ENCODE data around the gene TSSC4. TPM values are rescaled to one million over a fixed set of nuclear protein-coding genes. Genes with fewer than 3 reads are reported as not detected.
"Not testable (repeated sequence)": the region's sequence is repeated elsewhere in the genome, so short reads cannot be mapped to it uniquely, and the experiment has no call there.

Gene TSSC4
- 87.6 and 88.7 TPM in 2 replicates for total RNA-seq (2014; rRNA removed; shearing (Covaris generic))
- 36.2 and 44.6 TPM in 2 replicates for polyA plus RNA-seq (2015; cell fraction: cytosol; rRNA removed)
- 39.3 and 48.4 TPM in 2 replicates for polyA plus RNA-seq (2015; cell fraction: nucleus; rRNA removed)

DNA sequence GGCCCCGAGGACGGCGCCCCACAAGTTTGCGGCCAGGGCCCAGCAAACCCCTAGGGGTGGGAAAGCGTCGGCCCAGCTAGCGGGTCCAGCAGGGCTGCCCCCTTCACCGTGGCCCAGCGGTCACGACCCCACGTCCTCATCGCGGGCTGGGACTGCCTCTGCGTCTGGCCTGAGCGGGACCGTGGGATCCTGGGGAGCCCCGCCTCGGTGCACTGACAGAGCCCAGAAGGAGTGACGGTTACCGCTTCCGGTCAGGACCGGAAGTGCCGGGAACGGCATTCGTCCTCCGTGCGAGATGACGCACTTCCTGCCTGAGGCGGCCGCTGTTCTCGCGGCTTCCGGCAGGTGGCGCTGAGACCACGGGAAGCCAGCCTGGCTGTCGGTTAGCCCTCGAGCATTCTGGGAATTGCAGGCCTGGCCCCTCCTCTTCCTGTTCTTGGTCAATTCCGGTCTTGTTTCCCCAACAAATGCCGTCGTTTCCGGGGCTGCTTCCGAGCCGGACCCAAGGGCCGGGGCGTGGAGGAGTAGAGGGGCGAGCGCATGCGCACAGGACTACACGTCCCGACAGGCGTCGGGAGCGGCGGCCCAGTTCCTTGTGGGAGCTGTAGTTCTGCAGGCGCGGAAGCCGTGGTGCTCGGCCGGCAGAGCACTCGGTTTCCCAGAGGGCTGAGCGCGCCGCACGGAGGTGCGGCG, at the start of gene TSSC4:
TSS of gene TSSC4 (plus strand) at position 682 of the 693 bp plus-strand sequence. CDS start 1,884 bp downstream, outside the sequence.
- DNase-seq (ENCODE audit: low read depth), result peak; percentile 100

DNA sequence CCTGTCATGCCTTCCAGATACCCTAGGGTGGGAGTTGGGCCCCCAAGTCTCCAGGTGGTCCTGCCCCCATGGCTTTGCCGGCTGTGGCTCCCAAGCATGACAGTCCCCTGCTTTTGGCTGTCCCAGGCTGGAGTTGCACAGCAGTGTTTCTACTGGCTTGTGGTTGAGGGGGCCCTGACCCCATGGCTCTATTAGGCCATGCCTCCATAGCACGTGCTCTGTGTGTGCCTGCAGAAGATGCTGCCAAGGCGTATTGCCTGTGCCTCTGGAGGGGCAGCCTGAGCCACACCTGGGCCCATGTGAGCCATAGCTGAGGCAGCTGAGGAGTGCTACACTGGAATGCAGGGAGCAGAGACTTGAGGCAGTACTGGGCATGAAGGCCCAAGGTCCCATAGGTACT, 48.8 kb upstream of the TSSC4 start:
- DNase-seq (ENCODE audit: low read depth), result no peak

DNA sequence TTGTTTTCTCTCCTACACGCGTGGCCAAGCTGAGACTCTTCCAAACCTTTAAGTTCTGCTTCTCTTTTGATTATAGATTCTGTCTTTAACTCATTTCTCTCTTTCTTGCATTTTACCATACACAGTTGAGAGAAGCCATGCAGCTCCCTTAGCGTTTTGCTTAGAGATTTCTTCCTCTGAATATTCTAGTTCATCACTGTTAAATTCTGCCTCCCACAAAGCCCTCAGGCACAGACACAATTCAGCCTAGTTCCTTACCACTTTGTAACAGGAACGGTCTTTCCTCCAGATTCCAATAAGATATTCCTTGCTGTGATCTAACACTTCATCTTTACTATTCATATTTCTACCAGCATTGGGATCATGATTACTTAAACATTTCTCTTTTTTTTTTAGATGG, 48.1 kb upstream of the TSSC4 start:
- no peak for DNase-seq (ENCODE audit: low read depth)

DNA sequence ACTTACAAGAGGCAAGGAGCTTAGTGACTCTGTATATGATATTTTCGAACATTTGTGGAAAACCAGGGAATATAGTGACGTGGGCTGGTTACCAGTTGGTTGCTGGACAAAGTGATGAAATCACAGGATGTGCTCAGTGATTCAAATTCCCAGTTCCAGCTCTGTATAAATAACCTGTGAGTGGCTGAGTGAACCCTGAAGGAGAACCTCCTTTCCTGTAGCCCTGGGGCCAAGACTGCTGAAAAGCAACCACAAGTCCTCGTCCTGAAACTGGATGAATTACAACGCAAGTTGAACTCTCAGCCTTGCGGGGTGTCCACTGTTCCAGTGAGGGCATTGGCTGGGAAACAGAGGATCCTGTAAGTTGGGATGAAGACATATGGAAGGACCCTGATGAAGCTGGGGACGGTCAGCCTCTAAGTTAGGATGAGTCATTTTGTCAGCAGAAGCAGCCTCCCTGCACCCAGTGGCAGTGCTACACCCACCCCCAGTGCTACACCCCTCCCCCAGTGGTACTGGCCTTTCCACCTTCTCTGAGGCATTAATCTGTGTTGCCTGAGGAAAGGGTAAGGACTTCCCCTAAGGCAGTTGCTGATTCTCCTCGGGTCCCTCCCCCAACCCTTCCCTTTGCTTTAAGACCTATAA, 45.4 kb upstream of the TSSC4 start:
- peak; percentile 62 for DNase-seq (ENCODE audit: low read depth)

DNA sequence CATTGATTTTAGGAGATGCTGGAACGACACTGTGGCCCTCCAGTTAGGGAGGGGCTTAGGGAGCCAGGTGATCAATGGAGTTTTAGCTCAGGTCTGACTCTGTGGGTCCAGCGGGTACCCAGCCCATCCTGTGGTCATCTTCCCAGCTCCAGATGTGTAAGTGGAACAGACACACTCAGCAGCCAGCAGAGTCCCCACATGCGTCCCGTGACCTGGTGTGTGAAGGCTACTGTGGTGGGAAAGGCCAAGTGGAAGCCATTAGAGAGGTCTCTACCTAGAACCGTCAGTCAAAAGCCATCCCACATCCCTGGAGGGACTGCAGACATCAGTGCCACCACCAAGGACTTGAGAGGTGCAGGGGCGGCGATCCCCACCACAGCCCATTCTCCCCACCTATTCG, 43.3 kb upstream of the TSSC4 start:
- DNase-seq (ENCODE audit: low read depth), result no peak

DNA sequence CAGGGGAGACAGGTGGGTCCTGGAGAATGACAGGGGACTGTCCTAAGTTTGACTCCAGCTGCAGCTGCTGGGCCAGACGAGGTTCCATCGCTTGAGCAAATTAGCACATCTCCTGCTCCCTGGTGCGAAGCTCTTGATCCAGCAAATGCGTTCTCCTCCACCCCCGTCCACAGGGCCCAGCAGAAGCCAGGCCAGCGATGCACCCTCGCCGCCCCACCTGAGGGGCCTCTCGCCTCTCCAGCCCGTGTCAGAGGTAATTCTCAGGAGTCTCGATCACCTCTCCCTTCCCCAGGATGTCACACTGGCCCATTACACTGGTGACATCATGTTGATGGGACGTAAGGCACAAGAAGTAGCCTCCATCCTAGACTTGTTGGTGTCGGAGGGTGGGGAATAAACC, 42.9 kb upstream of the TSSC4 start:
- not testable (repeated sequence) for DNase-seq (ENCODE audit: low read depth)

DNA sequence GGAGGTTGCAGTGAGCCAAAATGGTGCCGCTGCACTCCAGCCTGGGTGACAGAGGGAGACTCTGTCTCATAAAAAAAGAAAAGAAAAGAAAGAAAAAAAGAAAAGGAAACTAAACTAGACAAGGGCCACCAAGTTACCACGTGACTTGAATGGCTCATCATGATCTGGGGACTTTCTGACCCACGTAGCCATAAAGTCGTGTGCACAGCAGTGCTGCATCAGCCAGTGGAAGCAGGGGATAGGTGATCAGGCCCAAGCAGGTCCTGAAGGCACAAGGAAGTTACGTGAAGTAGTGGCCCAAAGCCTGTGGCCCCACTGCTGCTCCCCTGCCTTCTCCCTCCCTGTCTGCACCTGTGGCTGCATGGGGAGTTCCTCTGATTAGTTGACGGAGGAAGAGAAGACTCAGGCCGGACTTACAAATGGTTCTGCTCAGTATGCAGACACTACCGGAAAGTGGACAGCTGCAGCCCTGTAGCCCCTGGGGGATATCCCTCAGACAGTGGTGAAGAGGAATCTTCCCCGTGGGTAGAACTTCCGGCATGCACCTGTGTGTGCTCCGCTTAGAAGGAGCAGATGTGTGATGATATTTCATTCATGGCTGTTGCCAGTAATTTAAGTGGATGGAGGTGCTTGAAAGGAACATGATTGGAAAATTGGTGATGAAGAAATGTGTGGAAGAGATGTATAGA, 41.7 kb upstream of the TSSC4 start:
- no peak for DNase-seq (ENCODE audit: low read depth)

DNA sequence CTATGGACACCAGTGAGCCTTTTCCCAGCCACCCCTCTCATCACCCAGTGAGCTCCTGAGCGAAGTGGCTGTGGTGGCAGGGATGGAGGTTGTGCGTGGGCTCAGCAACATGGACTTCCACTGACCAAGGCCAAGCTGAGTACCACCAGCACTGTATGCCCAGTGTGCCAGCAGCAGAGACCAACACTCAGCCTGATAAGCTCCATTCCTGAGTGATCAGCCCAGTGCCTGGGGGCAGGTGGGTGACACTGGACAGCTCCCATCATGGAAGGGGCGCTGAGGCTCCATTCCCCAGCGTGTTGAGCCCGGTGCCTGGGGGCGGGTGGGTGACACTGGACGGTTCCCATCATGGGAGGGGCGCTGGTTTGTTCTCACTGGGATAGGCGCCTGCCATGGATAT, 41.0 kb upstream of the TSSC4 start:
- no peak for DNase-seq (ENCODE audit: low read depth)

DNA sequence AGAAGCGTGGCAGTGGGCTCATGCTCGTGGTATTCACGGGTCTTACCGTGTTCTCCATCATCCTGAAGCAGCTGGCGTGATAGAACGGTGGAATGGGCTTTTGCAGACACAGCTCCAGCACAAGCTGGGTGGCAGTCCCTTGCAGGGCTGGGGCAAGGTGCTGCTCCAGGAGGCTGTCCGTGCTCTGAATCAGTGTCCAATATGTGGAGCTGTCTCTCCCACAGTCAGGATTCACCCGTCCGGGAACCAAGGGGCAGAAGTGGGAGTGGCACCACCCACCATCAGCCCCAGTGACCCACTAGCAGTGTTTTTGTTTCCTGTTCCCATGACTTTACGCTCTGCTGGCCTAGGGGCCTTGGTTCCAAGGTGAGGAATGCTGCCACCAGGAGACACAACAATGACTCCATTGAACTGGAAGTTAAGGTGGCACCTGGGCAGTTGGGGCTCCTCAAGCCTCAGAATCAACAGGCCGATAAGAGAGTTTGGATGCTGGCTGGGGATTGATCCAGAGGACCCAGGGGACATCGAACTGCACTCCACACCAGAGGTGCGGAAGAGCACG, 40.4 kb upstream of the TSSC4 start:
- DNase-seq (ENCODE audit: low read depth), result no peak

DNA sequence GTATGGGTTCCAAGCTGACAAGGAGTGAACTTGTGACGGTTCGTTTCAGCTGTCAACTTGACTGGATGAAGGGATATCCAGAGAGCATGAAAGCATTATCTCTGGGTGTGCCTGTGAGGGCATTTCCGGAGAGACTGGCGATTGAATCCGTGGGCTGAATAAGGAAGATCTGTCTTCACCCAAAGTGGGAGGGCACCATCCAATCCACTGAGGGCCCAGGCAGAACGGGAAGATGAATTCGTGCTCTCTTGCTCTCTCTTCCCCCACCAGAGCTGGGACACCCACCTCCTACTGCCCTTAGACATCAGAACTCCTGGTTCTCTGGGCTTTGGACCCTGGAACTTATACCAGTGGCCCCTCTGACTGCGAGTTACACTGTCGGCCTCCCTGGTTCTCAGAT, 39.0 kb upstream of the TSSC4 start:
- DNase-seq (ENCODE audit: low read depth), result no peak

DNA sequence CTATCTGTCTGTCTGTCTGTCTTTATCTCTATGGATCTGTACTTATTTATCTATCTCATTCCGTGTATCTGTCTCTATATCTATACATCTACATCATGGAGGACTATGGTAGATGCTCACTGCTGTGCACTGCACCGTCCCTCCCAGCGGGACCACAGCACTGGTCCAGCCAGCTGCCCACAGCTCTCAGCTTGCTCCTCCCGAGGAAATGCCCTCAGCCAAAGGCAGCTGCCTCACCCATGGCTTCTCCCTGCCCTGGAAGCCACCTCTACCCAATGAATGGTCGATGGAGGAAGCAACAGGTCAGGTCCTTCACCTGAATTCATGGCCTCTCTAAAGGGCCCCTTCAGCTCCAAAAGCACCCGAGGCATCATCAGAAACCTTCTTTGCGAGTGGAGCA, 38.1 kb upstream of the TSSC4 start:
- DNase-seq (ENCODE audit: low read depth), result no peak

DNA sequence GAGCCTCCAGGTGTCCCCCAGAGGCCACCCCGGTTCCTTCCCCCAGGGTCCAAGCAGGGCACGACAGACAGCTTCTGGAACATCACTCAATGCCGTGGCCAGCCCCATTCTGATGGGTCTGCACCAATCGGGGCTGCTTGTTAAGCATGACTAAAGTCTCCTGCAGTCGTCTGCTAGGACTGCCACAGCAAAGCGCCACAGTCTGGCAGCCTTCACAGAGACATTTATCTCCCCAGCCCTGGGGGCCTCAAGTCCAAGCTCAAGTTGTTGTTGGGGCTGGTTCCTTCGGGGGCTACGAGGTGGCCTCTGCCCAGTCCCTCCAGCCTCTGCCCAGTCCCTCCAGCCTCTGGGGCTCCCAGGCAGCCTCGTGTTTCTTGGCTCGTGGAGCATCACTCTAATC, 37.4 kb upstream of the TSSC4 start:
- no peak for DNase-seq (ENCODE audit: low read depth)

DNA sequence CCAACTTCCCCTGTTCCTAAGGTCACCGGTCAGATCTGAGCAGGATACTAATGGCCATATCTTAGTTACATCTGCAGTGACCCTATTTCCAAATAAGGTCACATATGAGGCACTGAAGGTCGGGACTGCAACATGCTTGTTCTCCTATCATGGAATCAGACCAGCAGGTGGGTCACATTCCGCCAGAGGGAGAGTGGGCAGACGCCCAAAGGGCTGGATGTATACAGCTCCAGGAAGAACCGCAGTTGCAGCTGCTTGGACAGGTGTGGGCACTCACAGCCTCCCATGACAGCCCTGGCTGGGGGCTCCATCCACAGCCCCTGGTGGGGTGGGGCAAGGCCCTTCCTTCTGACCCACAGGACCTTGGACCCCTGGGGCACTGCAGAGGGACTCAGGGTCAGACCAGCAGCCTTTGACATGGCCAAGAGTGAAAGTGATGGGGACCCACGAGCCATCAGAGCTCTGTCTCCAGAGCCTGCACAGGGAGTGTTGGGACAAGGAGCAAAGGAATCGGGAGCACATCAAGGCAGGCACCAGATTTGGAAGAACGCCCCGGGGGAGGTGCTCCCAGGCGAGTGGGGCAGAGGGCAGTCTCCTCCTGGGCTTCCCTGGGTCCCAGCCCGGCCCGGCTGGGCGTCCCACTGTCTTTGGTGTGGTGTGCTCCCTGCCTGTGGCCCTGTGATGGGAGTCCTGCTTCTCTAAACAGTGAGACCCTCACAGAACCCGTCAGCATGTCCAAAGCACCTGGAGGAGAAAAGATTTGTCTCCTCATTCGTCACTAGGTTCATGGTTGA, 36.8 kb upstream of the TSSC4 start:
- DNase-seq (ENCODE audit: low read depth), result no peak

DNA sequence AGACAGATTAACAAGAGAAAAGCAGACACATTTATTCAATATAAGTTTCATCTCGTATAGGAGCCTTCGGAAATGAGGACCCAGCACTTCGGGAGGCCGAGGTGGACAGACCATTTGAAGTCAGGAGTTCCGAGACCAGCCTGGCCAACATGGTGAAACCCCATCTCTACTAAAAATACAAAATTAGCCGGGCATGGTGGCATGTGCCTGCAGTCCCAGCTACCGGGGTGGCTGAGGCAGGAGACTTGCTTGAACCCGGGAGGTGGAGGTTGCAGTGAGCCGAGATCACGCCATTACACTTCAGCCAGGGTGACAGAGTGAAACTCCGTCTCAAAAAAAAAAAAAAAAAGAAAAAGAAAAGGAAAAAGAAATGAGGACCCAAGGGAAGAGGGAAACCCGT, 36.2 kb upstream of the TSSC4 start:
- DNase-seq (ENCODE audit: low read depth), result not testable (repeated sequence)

DNA sequence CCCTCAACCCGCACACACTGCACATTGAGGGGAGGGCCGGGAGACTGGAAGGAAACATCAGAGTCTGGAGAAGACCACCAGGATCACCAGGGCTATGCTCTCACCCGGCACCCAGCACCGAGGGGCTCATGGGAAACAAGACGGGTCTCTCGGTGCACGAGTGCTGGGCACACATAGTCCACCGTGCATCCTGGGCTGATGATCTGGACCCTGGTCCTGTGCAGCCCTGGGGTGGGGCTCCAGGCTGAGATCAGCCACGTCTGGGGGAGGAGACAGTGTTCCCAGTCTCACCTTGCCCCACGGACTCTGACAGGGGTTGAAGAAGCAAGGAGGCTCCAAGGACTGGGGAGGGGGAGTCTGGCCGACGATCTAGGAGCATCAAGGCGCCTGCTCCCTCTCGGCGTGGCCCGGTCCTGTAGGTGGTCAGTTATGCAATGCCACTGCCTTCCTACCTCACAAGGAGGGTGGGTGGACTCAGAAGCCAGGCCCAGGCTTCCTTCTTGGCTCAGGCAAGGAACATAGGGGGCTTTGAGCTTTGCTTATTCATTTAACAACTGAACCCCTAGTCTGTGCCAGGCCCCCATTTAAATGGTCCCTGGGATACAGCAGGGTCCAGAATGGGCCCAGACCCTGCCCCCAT, 34.9 kb upstream of the TSSC4 start:
- no peak for DNase-seq (ENCODE audit: low read depth)

DNA sequence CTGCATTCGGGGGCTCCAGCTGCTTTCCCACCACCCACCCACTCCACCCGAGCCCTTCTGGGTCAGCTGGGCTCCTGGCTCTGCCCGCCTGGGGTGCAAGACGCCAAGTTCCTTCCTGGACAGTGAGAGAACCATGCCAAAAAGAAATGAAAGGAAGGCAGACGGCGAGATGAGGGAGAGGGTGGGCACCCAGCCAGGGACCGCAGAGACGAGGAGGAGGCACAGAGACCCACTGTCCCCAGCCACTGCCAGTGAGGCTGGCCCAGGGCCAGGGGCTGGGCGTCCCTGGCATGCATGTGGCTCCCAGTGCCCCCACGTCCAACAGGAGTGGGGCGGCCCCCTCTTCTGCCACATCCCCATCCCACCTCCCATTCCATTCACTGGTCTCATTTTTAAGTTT, 34.3 kb upstream of the TSSC4 start:
- no peak for DNase-seq (ENCODE audit: low read depth)

DNA sequence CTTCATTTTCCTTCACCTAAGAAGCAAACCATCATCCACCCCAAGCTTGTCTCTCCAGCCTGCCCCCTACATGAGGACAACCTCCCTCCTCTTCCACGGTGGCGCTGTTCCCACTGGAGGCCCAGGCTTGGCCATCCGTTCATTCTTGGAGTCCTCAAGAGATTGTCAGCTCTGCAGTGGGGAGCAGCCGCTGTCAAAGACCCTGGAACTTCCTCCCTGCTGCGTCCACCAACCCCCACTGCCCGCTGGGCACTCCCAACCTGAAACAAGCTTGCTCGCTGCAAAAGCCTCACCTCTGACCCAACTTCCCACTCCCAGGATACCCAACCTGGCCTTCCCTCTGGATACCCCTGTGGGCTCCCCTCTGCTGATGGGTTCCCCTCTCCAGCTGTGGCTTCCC, 33.8 kb upstream of the TSSC4 start:
- no peak for DNase-seq (ENCODE audit: low read depth)

DNA sequence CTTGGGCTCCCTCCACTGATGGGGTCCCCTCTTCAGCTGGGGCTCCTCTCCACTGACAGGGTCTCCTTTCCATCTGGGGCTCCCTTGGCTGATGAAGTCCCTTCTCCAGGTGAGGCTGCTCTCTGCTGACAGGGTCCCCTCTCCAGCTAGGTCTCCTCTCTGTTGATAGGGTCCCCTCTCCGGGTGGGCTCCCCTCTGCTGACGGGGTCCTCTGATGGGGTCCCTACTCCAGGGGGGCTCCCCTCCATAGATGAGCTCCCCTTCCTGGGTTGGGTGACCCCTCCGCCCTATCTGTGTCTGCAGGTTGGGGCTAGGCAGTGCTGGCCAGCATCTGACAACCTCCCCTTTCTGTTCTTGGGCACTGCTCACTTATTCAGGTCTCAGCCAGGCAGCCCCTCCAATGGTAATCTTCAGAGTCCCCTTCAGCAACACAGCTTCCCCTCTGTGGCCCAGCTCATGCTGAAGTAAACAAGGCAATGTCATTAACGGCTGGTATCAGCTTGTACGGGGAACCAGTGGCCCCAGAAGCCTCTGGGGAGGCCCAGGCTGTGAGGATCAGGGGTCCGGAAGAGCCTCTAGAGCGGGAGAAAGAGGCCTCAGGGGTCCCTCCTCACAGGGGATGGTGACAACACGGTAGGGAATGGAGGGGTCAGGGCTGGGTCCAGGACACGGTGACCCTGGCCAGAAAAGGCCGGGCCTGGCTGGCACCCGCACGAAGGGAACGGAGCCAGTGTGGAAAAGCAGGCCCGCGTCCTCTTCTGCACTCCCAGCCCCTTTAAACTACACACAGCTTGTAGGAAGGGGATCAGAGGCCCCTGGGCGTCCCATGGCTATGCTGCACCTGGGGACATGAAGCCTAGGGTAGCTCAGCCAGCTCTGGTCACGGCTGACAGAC, 33.0 kb upstream of the TSSC4 start:
- DNase-seq (ENCODE audit: low read depth), result no peak

DNA sequence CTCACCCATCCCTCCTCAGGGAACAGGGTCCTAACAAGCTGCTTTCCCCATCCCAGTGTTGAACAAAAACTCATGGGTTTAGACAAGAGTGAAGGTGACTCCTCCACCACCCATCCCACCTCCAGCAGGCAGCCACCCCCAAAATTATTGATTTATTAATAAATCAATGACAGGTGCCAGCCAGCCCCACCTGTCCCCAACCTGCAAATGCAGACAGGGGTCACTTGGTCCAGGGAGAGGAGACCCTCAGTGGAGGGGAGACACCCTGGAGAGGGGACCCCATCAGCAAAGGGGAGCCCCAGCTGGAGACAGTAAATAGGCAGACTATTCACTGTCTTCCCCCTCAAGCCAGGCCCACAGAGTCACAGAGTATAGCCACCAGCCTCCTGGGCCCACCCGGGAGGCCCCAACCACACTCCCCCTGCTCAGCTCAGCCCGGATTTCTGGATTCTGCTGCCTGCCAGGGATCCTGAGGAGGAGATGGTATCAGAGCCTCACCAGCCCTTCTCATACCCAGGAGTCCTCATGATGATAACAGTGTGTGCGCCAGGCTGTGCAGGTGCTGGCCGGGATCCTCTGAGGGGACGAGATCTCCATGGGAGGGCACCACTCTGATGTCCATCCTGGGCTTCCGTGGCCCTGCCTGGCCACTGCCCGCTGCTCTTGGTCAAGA, 32.2 kb upstream of the TSSC4 start:
- DNase-seq (ENCODE audit: low read depth), result no peak
